ENCODE data around the gene STK40.

Gene STK40

GRCh38 chr1:36355811-36356210, 29.9 kb downstream of the STK40 start:
- Histone ChIP-seq H3K4me3 (ENCODE audit: low read length) (no peak overlapping the region), H3K9me3 (ENCODE audit: control insufficient read depth, insufficient read depth, low read length) (no peaks in the 10 kb centered on the region), H3K27ac (ENCODE audit: low read length) (no peak overlapping the region), H3K27me3 (ENCODE audit: control insufficient read depth, insufficient read depth, low read length) (no peaks in the 10 kb centered on the region), H3K36me3 (ENCODE audit: control insufficient read depth, insufficient read depth, low read length) (peaks cover 11% of the 10 kb centered on the region), H3K4me1 (ENCODE audit: control insufficient read depth, insufficient read depth, low read length) (peaks cover 2% of the 10 kb centered on the region; the same call in 1 of the 2 replicates)
- WGBS (ENCODE audit: insufficient coverage, insufficient read length), result no CpG with 5 or more reads among the region's 4 CpGs
- no peak for DNase-seq (ENCODE audit: low read depth, low spot score)

DNA sequence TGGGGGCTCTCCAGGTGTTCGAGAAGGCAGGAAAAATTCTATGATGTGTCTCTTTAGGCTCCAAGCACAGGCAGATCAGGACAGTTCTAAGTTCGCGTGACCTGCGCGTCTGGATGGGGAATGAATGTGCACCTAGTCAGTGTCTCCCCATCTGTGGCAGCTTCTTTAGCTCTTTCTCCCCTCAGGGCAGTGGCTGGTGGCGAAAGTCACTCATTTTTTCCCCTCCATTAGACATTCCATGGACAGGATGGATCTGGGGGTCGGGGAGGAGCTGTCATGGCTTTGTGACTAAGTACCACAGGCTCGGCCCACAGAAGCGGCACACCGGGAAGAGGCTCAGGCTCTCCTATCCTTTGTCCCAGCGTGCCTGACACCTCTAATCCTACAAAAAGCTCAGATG, 31.2 kb downstream of the STK40 start:
- DNase-seq (ENCODE audit: low read depth, low spot score), result no peak
- Histone ChIP-seq H3K36me3 (ENCODE audit: control insufficient read depth, insufficient read depth, low read length) (peaks cover 11% of the 10 kb centered on the region), H3K4me1 (ENCODE audit: control insufficient read depth, insufficient read depth, low read length) (peaks cover 2% of the 10 kb centered on the region; the same call in 1 of the 2 replicates), H3K27me3 (ENCODE audit: control insufficient read depth, insufficient read depth, low read length) (no peaks in the 10 kb centered on the region), H3K9me3 (ENCODE audit: control insufficient read depth, insufficient read depth, low read length) (no peaks in the 10 kb centered on the region), H3K4me3 (ENCODE audit: low read length) (no peak overlapping the region), H3K27ac (ENCODE audit: low read length) (no peak overlapping the region)
- no CpG with 5 or more reads among the region's 11 CpGs for WGBS (ENCODE audit: insufficient coverage, insufficient read length)

GRCh38 chr1:36352910-36353878, 32.5 kb downstream of the STK40 start:
- no peak for DNase-seq (ENCODE audit: low read depth, low spot score)
- Histone ChIP-seq H3K4me3 (ENCODE audit: low read length) (no peak overlapping the region), H3K27me3 (ENCODE audit: control insufficient read depth, insufficient read depth, low read length) (no peaks in the 10 kb centered on the region), H3K36me3 (ENCODE audit: control insufficient read depth, insufficient read depth, low read length) (peaks cover 14% of the 10 kb centered on the region), H3K4me1 (ENCODE audit: control insufficient read depth, insufficient read depth, low read length) (peaks cover 2% of the 10 kb centered on the region; the same call in 1 of the 2 replicates), H3K9me3 (ENCODE audit: control insufficient read depth, insufficient read depth, low read length) (no peaks in the 10 kb centered on the region), H3K27ac (ENCODE audit: low read length) (no peak overlapping the region)
- WGBS (ENCODE audit: insufficient coverage, insufficient read length), result no CpG with 5 or more reads among the region's 15 CpGs

DNA sequence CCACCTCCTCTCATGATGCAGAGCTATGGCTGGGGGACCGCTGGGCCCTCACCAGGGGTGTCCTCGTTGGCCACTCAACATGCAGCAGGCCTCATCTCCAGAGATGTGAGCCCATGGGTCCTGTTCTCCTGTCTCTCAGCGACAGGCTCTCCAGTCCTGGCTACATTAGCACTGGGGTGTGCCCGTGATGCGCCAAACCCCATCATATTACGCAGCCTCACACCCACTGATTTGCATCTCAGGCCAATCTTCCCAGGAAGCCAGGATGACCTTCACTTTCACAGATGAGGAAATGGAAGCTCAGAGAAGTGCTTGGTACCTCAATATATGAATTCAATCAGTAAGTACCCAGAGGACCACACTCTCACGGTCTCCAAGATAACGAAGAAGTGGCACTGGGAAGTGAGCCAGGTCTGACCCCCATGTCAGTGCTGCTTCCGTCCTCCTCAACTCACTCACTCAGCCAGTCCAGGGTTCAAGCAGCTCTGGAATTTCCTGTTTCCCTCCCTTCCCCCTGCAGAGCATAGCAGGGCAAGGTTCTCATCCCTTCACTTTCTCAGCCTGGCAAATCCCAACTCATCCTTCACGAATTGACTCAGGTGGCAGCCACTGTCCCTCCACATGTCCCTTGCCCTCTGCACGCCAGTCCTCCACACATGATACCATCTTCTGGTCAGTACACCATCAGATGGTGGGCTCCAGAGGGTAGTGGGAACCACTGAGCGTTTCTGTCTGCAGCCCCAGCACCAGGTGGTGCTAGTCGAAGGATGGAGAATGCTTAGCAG, 33.4 kb downstream of the STK40 start:
- Histone ChIP-seq H3K27me3 (ENCODE audit: control insufficient read depth, insufficient read depth, low read length) (no peaks in the 10 kb centered on the region), H3K9me3 (ENCODE audit: control insufficient read depth, insufficient read depth, low read length) (no peaks in the 10 kb centered on the region), H3K4me1 (ENCODE audit: control insufficient read depth, insufficient read depth, low read length) (peaks cover 2% of the 10 kb centered on the region; the same call in 1 of the 2 replicates), H3K4me3 (ENCODE audit: low read length) (no peak overlapping the region), H3K27ac (ENCODE audit: low read length) (no peak overlapping the region), H3K36me3 (ENCODE audit: control insufficient read depth, insufficient read depth, low read length) (peaks cover 14% of the 10 kb centered on the region)
- no CpG with 5 or more reads among the region's 13 CpGs for WGBS (ENCODE audit: insufficient coverage, insufficient read length)
- DNase-seq (ENCODE audit: low read depth, low spot score), result no peak

DNA sequence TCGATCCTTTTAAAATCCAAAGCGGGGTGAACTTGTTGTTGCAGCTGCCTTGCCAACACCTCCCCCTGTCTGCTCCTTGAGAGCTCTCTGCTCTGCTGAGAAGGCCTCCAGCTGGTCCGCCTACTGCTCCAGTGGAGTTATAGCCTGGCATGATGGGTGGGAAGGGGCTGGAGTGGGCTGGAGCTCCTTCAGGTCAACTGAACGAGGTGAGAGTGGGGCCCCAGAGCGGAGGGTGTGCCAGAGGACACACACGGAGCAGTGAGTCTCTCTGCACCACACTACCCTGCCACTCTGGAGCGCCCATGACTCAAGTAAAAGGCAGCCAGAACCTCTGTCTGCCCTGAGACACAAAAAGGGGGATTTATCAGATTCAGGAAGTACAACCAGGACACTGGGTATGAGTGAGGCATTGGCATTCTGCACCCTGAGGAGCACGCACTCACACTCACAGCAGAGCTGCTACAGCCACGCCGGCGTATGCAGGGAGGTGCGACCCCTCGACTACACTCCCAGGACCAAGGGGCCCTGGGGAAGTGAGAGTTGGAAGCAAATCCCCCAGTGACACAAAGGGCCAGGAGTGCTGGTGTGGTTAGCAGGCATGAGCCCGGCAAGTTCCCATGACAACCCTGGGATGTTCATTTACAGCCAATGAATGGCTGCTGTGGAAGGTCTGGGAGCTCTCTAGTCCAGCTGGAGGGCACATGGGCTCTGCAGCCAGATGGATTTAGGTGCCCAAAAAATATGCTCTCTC, 34.3 kb downstream of the STK40 start:
- peaks cover 2% of the 10 kb centered on the region; the same call in 1 of the 2 replicates for H3K4me1 ChIP-seq (ENCODE audit: control insufficient read depth, insufficient read depth, low read length)
- WGBS (ENCODE audit: insufficient coverage, insufficient read length), result no CpG with 5 or more reads among the region's 14 CpGs
- no peak overlapping the region for H3K27ac ChIP-seq (ENCODE audit: low read length)
- peaks cover 16% of the 10 kb centered on the region for H3K36me3 ChIP-seq (ENCODE audit: control insufficient read depth, insufficient read depth, low read length)
- H3K4me3 ChIP-seq (ENCODE audit: low read length), result no peak overlapping the region
- no peaks in the 10 kb centered on the region for H3K9me3 ChIP-seq (ENCODE audit: control insufficient read depth, insufficient read depth, low read length)
- DNase-seq (ENCODE audit: low read depth, low spot score), result no peak
- H3K27me3 ChIP-seq (ENCODE audit: control insufficient read depth, insufficient read depth, low read length), result no peaks in the 10 kb centered on the region

DNA sequence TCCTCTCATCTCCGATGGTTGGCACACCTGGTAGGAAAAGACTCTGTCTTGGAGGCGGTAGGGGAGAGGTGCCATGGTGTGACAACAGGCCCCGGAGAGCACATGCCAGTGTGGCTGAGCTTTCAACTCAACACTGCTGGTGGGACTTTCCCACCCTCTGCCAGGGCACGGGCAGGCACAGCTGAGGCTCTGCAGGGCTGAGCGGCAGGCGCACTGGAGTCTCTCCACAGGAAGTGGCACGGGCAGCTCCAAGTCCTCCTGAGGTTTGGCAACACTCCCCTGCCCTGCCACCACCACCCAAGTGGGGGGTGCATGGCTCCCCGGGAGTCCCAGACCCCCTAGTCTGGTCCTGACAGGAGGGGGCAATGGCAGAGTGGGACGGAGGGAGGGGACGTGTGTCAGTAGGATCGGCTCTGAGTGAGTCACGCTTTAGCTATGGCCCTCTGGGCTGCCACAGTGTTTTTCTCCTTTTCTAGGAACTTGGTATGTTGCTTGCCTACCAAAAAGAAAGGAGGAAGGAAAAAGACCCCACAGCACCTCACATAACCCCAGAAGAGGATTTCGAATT, 35.0 kb downstream of the STK40 start:
- Histone ChIP-seq H3K4me3 (ENCODE audit: low read length) (no peak overlapping the region), H3K9me3 (ENCODE audit: control insufficient read depth, insufficient read depth, low read length) (no peaks in the 10 kb centered on the region), H3K4me1 (ENCODE audit: control insufficient read depth, insufficient read depth, low read length) (peaks cover 2% of the 10 kb centered on the region; the same call in 1 of the 2 replicates), H3K27ac (ENCODE audit: low read length) (no peak overlapping the region), H3K36me3 (ENCODE audit: control insufficient read depth, insufficient read depth, low read length) (peaks cover 16% of the 10 kb centered on the region), H3K27me3 (ENCODE audit: control insufficient read depth, insufficient read depth, low read length) (no peaks in the 10 kb centered on the region)
- no peak for DNase-seq (ENCODE audit: low read depth, low spot score)
- WGBS (ENCODE audit: insufficient coverage, insufficient read length), result no CpG with 5 or more reads among the region's 13 CpGs

- Histone ChIP-seq H3K27ac (ENCODE audit: low read length) (no peak overlapping the region), H3K27me3 (ENCODE audit: control insufficient read depth, insufficient read depth, low read length) (no peaks in the 10 kb centered on the region), H3K36me3 (ENCODE audit: control insufficient read depth, insufficient read depth, low read length) (peaks cover 19% of the 10 kb centered on the region), H3K9me3 (ENCODE audit: control insufficient read depth, insufficient read depth, low read length) (no peaks in the 10 kb centered on the region), H3K4me1 (ENCODE audit: control insufficient read depth, insufficient read depth, low read length) (peaks cover 2% of the 10 kb centered on the region; the same call in 1 of the 2 replicates), H3K4me3 (ENCODE audit: low read length) (no peak overlapping the region; the same call in 1 of the 2 replicates)
- WGBS (ENCODE audit: insufficient coverage, insufficient read length), result no CpG with 5 or more reads among the region's 16 CpGs
- no peak for DNase-seq (ENCODE audit: low read depth, low spot score)
These were observed 35.9 kb downstream of the STK40 start for GRCh38 chr1:36349839-36350238.

GRCh38 chr1:36349241-36349671, 36.5 kb downstream of the STK40 start:
- H3K36me3 ChIP-seq (ENCODE audit: control insufficient read depth, insufficient read depth, low read length), result peaks cover 15% of the 10 kb centered on the region
- no CpG with 5 or more reads among the region's 7 CpGs for WGBS (ENCODE audit: insufficient coverage, insufficient read length)
- no peak overlapping the region for H3K27ac ChIP-seq (ENCODE audit: low read length)

DNA sequence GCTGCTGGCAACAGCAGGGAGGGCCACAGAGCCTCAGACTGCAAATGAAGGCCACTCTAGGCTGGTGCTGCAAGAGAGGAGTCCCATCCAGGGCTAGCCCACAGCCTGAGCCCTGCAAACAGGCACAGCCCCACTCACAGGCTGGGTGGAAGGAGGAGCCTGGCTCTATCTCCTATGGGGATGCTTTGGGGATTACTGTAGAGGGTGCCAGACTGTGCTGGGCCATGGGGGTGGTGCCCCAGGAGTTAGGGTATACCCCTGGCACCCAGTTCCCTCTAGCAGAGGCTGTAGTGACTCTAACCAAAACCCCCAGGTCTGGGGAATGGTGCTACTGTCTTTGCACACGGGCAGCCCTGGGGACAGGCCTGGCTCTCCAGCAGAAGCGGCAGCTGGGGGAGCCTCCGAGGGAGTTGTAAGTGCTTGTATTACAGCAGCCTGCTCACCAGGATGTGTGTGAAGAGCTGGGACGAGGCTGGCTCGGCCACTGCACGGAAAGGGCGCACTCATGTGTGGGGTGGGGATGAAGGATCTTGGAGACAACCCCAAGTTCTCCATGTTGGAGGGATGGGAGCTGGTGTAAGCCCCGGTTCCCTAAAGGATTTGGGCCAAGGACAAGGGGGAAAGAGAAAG, 38.9 kb downstream of the STK40 start:
- Histone ChIP-seq H3K27me3 (ENCODE audit: control insufficient read depth, insufficient read depth, low read length) (no peaks in the 10 kb centered on the region), H3K27ac (ENCODE audit: low read length) (no peak overlapping the region), H3K36me3 (ENCODE audit: control insufficient read depth, insufficient read depth, low read length) (peaks cover 18% of the 10 kb centered on the region), H3K9me3 (ENCODE audit: control insufficient read depth, insufficient read depth, low read length) (no peaks in the 10 kb centered on the region), H3K4me1 (ENCODE audit: control insufficient read depth, insufficient read depth, low read length) (no peaks in the 10 kb centered on the region), H3K4me3 (ENCODE audit: low read length) (no peak overlapping the region)
- WGBS (ENCODE audit: insufficient coverage, insufficient read length), result no CpG with 5 or more reads among the region's 8 CpGs
- DNase-seq (ENCODE audit: low read depth, low spot score), result no peak

More at GRCh38 chr1:36349241-36349671, 36.5 kb downstream of the STK40 start:
- no peak for DNase-seq (ENCODE audit: low read depth, low spot score)
- Histone ChIP-seq H3K4me1 (ENCODE audit: control insufficient read depth, insufficient read depth, low read length) (peaks cover 2% of the 10 kb centered on the region; the same call in 1 of the 2 replicates), H3K27me3 (ENCODE audit: control insufficient read depth, insufficient read depth, low read length) (no peaks in the 10 kb centered on the region), H3K4me3 (ENCODE audit: low read length) (no peak overlapping the region), H3K9me3 (ENCODE audit: control insufficient read depth, insufficient read depth, low read length) (no peaks in the 10 kb centered on the region)
